IMR-90 (cell line): Measurements from ENCODE around the gene SSBP3.

Experiments
- RCOR1 ChIP-seq: IDR thresholded peaks from 2 replicates; pipeline ENCODE4 v1.6.1; 2012; ENCODE audit warnings: mild to moderate bottlenecking, low read length, improper control_type of control experiment; ENCODE audit not compliant: insufficient replicate concordance
- USF2 ChIP-seq: fragments of 150-350 bp; IDR thresholded peaks from 2 replicates; pipeline ENCODE4 v1.6.1; 2017; ENCODE audit warnings: mild to moderate bottlenecking, antibody characterized with exemption, low read length, low read depth

DNA sequence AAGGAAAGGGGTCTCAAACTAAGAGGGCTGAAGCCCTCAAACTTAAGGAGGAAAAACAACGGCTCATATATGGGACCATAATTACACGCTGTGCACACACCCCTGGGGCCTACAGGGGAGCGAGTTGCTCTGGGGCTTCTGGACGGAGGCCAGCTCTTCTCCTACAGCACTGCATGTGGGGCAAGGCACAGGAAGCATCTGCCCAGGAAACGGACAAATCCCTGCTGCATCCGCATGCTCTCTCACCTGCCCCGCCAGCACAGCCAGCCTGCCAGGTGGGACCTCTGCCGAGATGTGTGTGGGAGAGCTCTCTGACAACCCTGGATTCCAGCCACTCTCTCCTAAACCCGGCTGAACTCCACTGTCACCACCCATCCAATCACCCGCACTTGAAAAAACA is 152.1 kb downstream of the SSBP3 start:
- no peak for TF ChIP-seq USF2
- no peak for TF ChIP-seq RCOR1
